ENCODE results near the gene BRWD1.

Gene BRWD1

DNA sequence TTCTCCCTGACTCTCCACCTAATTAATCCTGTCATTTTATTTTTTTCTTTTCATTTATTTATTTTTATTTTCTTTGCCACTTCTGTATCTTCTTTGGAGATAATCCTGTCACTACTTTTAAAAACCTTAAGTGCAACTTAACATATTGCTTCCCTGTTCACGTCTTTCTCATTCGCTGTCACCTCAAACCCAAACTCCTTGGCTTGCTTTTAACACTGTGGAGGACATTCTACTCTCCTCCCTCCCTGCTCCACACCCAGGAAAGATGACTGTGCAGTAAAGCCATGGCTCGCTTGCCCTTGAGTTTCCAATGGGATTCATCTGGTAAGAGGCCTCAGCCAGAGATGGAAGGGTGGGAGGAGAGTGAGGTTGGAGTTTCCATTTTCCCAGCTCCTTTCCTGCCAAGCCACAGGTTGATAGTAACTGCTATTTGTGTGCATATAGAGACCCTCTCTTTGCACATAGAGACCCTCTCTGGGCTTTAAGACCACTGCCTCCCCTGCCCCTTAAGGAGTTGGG, 6.4 kb upstream of the BRWD1 start:
- Histone ChIP-seq H3K4me2 (ENCODE audit: low read length) (no peak overlapping the region), H3K36me3 (ENCODE audit: insufficient read depth, low read length) (no peaks in the 10 kb centered on the region), H3K9me3 (ENCODE audit: low read length) (no peaks in the 10 kb centered on the region), H3K27ac (ENCODE audit: low read depth, low read length, poor library complexity, severe bottlenecking) (peak overlapping the region; percentile 95), H3F3A (ENCODE audit: insufficient read depth, low read length) (peaks cover 21% of the 10 kb centered on the region), H3K4me1 (ENCODE audit: insufficient read depth, low read length, severe bottlenecking) (peaks cover 68% of the 10 kb centered on the region), H3K27me3 (ENCODE audit: insufficient read depth, low read length) (no peaks in the 10 kb centered on the region), H3K9me2 (ENCODE audit: low read depth, low read length) (no peaks in the 10 kb centered on the region), H2AFZ (ENCODE audit: low read length) (no peak overlapping the region), H3K4me3 (ENCODE audit: low read depth, low read length, poor library complexity, severe bottlenecking) (no peak overlapping the region), H4K20me1 (ENCODE audit: insufficient read depth, low read length) (no peaks in the 10 kb centered on the region), H3K79me2 (ENCODE audit: insufficient read depth, low read length) (no peaks in the 10 kb centered on the region), H3K9ac (ENCODE audit: low read length) (peak overlapping the region; percentile 38; the same call in 1 of the 2 replicates)
- TF ChIP-seq EZH2 (IDR thresholded peaks at IDR 0.05; ENCODE audit: borderline replicate concordance, low read length) (no peak), CTCF (IDR thresholded peaks at IDR 0.05; ENCODE audit: low read length) (no peak)

DNA sequence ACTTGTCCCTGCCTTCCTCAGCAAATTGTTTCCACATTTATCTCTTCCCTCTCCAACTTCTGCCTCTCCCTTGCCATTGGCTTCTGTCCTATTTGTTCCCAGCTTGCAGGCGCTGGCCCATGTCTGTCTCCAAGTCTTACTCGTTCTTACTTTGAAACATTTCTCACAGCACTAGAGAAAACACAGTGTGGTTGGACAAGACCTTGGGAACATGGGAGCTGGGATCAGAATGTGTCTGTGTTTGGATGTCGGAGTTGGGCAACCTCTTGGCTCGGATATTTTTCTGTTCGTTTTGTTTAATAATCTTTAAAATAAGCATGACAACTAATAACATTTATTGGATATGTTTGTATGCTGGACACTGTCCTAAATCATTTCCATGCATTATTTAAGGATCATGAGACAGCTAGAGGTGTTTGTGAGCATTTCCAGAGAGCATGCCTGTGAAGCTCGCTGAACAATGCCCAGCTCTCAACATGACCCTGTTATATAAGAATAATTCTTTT, 5.9 kb upstream of the BRWD1 start:
- Histone ChIP-seq H3K79me2 (ENCODE audit: insufficient read depth, low read length) (no peaks in the 10 kb centered on the region), H3K4me2 (ENCODE audit: low read length) (peak overlapping the region; percentile 41), H4K20me1 (ENCODE audit: insufficient read depth, low read length) (no peaks in the 10 kb centered on the region), H3K36me3 (ENCODE audit: insufficient read depth, low read length) (no peaks in the 10 kb centered on the region), H3K9me3 (ENCODE audit: low read length) (no peaks in the 10 kb centered on the region), H3K4me3 (ENCODE audit: low read depth, low read length, poor library complexity, severe bottlenecking) (peak overlapping the region; percentile 18), H3K27me3 (ENCODE audit: insufficient read depth, low read length) (no peaks in the 10 kb centered on the region), H3F3A (ENCODE audit: insufficient read depth, low read length) (peaks cover 21% of the 10 kb centered on the region), H3K4me1 (ENCODE audit: insufficient read depth, low read length, severe bottlenecking) (peaks cover 74% of the 10 kb centered on the region), H3K9me2 (ENCODE audit: low read depth, low read length) (no peaks in the 10 kb centered on the region), H3K9ac (ENCODE audit: low read length) (peak overlapping the region; percentile 38), H2AFZ (ENCODE audit: low read length) (no peak overlapping the region), H3K27ac (ENCODE audit: low read depth, low read length, poor library complexity, severe bottlenecking) (peak overlapping the region; percentile 95)
- no peak for TF ChIP-seq CTCF (IDR thresholded peaks at IDR 0.05; ENCODE audit: low read length)
- TF ChIP-seq EZH2 (IDR thresholded peaks at IDR 0.05; ENCODE audit: borderline replicate concordance, low read length): no peak

DNA sequence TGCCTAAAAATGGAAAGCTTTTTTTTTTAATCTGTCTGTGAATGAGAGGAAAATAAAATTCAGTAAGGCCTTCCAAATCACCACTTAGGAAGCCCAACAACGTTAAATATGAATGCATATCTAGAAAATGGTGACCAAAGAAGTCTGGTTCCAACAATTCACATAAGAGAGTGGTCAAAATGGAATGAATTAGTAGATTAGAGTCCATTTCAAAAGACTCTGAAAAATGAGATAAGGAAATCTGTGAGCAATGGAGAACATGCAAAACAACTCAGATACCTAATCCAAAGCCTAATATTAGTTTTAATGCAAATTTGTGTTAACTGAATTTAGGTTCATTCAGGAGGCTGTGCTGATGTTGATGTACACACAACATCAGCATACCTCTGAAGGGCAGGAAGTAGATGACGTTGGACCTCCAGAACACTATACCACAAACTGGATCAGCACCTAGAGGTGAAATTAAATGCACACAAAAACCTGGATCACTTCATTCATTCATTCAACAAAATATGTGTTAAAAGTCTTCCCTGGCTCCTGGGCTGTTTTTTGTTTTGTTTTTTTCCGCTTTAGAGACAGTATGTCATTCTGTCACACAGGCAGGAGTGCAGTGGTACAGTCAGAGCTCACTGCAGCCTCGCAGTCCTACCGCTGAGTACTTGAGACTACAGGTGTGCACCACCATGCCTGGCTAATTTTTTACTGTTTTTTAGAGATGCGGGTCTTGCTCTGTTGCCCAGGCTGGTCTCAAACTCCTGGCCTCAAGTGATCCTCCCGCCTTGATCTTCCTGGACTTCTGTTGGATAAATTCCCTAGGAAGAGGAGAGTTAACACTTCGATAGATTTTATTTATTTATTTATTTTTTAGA, 4.9 kb upstream of the BRWD1 start:
- H3K4me3 ChIP-seq (ENCODE audit: low read depth, low read length, poor library complexity, severe bottlenecking): peak overlapping the region; percentile 18
- no peaks in the 10 kb centered on the region for H3K9me3 ChIP-seq (ENCODE audit: low read length)
- H3K79me2 ChIP-seq (ENCODE audit: insufficient read depth, low read length): no peaks in the 10 kb centered on the region
- H3K36me3 ChIP-seq (ENCODE audit: insufficient read depth, low read length): no peaks in the 10 kb centered on the region
- H2AFZ ChIP-seq (ENCODE audit: low read length): no peak overlapping the region
- peak overlapping the region; percentile 95 for H3K27ac ChIP-seq (ENCODE audit: low read depth, low read length, poor library complexity, severe bottlenecking)
- H3K4me2 ChIP-seq (ENCODE audit: low read length): peak overlapping the region; percentile 41
- H4K20me1 ChIP-seq (ENCODE audit: insufficient read depth, low read length): no peaks in the 10 kb centered on the region
- peak overlapping the region; percentile 38 for H3K9ac ChIP-seq (ENCODE audit: low read length)
- H3K4me1 ChIP-seq (ENCODE audit: insufficient read depth, low read length, severe bottlenecking): peaks cover 77% of the 10 kb centered on the region
- H3K9me2 ChIP-seq (ENCODE audit: low read depth, low read length): no peaks in the 10 kb centered on the region
- no peaks in the 10 kb centered on the region for H3K27me3 ChIP-seq (ENCODE audit: insufficient read depth, low read length)
- TF ChIP-seq EZH2 (IDR thresholded peaks at IDR 0.05; ENCODE audit: borderline replicate concordance, low read length) (no peak), CTCF (IDR thresholded peaks at IDR 0.05; ENCODE audit: low read length) (no peak)
- H3F3A ChIP-seq (ENCODE audit: insufficient read depth, low read length): peaks cover 21% of the 10 kb centered on the region

Data from OCI-LY1 (cell line).